Immature natural killer cell (primary cell): ENCODE data around the gene SPAG6. TPM values are rescaled to one million over a fixed set of nuclear protein-coding genes. Genes with fewer than 3 reads are reported as not detected.
A peak's percentile ranks its signal among the peaks of the same experiment; 100 is the strongest.

Experiments
- DNase-seq, 3 donors: peaks; one replicate each; pipeline ENCODE4 v3.0.0; 2022; ENCODE audit warnings: mixed read lengths in 1 of 3
- H3K27ac Mint-ChIP-seq, 6 donors: one replicate each; pipeline ENCODE4 v1.8.0; 2020; ENCODE audit warnings: mixed read lengths in 6 of 6, mild to moderate bottlenecking in 5 of 6, inconsistent platforms in 4 of 6, moderate library complexity in 3 of 6
- H3K27me3 Mint-ChIP-seq, 3 donors: one replicate each; pipeline ENCODE4 v1.8.0; 2020 to 2021; ENCODE audit warnings: low read depth in 3 of 3, mild to moderate bottlenecking in 3 of 3, mixed read lengths in 3 of 3, moderate library complexity in 3 of 3, inconsistent platforms in 1 of 3
- H3K36me3 Mint-ChIP-seq, 3 donors: one replicate each; pipeline ENCODE4 v1.8.0; 2020; ENCODE audit warnings: mixed read lengths in 3 of 3, inconsistent platforms in 2 of 3, mild to moderate bottlenecking in 2 of 3
- H3K4me1 Mint-ChIP-seq, 2 donors: one replicate each; pipeline ENCODE4 v1.8.0; 2020; ENCODE audit warnings: inconsistent platforms in 2 of 2, mild to moderate bottlenecking in 2 of 2, mixed read lengths in 2 of 2, moderate library complexity in 1 of 2
- H3K4me3 Mint-ChIP-seq, 5 donors: one replicate each; pipeline ENCODE4 v1.8.0; 2020; ENCODE audit warnings: mild to moderate bottlenecking in 5 of 5, mixed read lengths in 5 of 5, inconsistent platforms in 3 of 5, moderate library complexity in 3 of 5
- H3K9me3 Mint-ChIP-seq, 6 donors: one replicate each; pipeline ENCODE4 v1.8.0; 2020; ENCODE audit warnings: mild to moderate bottlenecking in 6 of 6, mixed read lengths in 6 of 6, inconsistent platforms in 4 of 6, moderate library complexity in 3 of 6
- polyA plus RNA-seq, 3 donors: library from polyadenylated mRNA; unstranded; fragments of 300-500 nt; fragmentation: Illumina TruSeq; gene quantifications; one replicate each; pipeline ENCODE4 v1.2.3, GENCODE V29; 2021

SPAG6 gene
- polyA plus RNA-seq, 3 donors from 2014 or later = not detected

DNA sequence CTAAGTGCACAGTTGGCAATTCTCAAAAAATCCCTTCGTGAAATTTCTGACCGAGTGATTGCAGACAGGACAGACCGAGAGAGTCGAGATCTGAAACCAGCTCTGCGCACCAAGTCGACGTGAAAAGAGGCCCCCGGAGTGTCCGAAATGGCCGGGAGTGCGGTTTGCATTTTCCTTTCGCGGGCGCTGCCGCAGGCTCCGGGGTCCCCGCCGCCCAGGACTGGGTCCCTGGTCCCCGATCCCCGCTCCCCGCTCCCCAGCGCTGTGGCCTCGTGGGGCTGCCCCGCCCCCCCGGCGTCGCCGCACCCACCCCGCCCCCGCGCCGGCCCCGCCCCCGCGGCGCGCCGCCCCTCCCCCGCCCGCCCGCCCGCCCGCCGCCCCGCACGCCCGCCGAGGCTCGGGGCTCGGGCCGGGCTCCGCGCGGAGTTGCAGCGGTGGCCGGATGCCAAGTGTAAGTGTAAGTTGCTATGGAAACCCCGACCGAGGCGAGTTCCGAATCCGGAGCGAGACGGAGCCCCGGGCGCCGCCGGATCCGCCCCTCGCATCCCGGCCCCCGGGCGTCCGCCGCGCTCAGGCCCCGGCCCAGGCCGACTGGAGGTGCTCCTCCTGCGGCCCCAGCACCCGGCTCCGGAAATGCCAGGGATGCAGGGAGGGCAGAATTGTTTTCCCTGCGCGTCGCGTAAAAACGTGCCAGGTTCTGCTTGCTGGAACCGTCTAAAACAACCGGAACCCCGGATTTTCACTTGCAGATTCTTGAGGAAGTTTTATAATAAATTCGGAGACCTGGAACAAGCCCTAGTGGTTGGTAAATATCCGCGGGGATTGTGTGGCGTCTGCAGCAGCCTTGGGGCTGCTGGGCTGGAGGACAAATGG lies 19.8 kb upstream of the SPAG6 start:
- peaks cover 16% of the 10 kb centered on the region in 3 donors for H3K36me3 Mint-ChIP-seq
- H3K4me1 Mint-ChIP-seq = peaks cover 39 to 45% of the 10 kb centered on the region in 2 donors
- H3K27ac Mint-ChIP-seq = peak overlapping the region; percentile 75 to 92 (median 84)
- peak; percentile 81 to 85 (median 84) for DNase-seq
- H3K4me3 Mint-ChIP-seq = peak overlapping the region; percentile 79 to 95 (median 91)
- no peaks in the 10 kb centered on the region for H3K9me3 Mint-ChIP-seq
- peaks cover 27 to 36% (median 34%) of the 10 kb centered on the region in 3 donors for H3K27me3 Mint-ChIP-seq

DNA sequence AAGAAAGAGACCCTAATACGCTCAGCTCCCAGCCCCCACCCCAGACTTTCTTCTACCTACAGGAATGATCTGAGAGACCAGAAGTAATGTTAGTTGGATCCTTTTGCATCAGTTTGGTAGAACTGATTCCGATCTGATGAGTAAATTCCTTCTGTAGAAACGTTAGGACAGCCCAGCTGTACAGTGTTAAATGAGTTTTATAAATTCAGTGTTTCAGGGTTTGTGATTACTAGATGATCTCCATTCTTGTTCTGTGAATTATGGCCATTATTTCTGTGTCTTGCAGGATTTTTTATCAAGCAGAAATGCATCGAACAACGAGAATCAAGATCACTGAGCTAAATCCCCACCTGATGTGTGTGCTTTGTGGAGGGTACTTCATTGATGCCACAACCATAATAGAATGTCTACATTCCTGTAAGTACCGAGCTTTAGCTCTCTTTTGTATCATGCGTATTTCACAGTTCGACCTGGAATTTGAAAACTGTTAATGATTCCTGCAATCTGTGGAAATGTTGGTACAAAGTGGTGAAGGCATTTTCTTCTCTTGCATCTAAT lies 19.1 kb upstream of the SPAG6 start:
- DNase-seq = no peak
- Mint-ChIP-seq H3K27me3 (peaks cover 25 to 34% (median 33%) of the 10 kb centered on the region in 3 donors), H3K9me3 (no peaks in the 10 kb centered on the region)

DNA sequence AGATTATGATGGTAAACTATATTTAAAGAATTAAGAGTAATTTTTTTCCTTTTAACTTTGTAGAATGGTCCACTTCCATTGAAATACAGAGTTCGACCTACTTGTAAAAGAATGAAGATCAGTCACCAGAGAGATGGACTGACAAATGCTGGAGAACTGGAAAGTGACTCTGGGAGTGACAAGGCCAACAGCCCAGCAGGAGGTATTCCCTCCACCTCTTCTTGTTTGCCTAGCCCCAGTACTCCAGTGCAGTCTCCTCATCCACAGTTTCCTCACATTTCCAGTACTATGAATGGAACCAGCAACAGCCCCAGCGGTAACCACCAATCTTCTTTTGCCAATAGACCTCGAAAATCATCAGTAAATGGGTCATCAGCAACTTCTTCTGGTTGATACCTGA lies 16.1 kb upstream of the SPAG6 start:
- Mint-ChIP-seq H3K27ac (no peak overlapping the region), H3K36me3 (peaks cover 16 to 19% (median 16%) of the 10 kb centered on the region in 3 donors), H3K27me3 (peaks cover 20 to 38% (median 20%) of the 10 kb centered on the region in 3 donors), H3K4me3 (no peak overlapping the region), H3K9me3 (peaks cover 0 to 2% (median 0%) of the 10 kb centered on the region in 6 donors), H3K4me1 (peaks cover 39 to 45% of the 10 kb centered on the region in 2 donors)
- DNase-seq = no peak

More for the DNA sequence above, 19.1 kb upstream of the SPAG6 start:
- peak overlapping the region; percentile 71 to 85 (median 79) for H3K4me3 Mint-ChIP-seq
- peaks cover 16% of the 10 kb centered on the region in 3 donors for H3K36me3 Mint-ChIP-seq
- H3K4me1 Mint-ChIP-seq = peaks cover 39 to 45% of the 10 kb centered on the region in 2 donors
- peak overlapping the region; percentile 69 to 91 (median 80) for H3K27ac Mint-ChIP-seq

DNA sequence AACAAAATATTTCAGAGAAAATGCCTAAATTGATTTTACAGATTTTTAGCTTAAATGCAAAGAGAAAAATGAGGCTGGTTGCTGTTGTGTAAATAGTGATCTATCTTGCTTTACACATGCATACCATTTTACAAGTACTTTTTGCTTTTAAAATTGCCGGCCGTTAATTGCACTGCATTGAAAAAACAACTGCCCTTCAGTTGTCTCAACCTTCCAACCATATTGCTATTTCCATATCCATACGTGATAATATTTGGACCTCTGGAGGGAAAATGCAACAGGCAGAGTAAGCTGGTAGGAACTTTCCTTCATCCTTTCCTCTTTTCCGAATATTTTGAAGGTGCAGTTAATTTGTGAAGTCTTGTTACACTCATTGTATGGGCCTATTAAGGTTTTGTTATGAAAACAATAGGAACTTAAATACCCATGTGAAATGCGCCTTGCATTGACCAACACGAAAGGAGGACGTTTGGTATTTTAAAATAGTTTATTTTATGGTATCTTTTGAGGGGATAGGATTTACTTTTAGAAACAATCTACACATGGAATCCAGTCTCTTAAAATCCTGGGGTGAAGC lies 13.1 kb upstream of the SPAG6 start:
- Mint-ChIP-seq H3K27me3 (peaks cover 15 to 40% (median 18%) of the 10 kb centered on the region in 3 donors), H3K9me3 (peaks cover 0 to 2% (median 0%) of the 10 kb centered on the region in 6 donors), H3K36me3 (peaks cover 16 to 19% (median 16%) of the 10 kb centered on the region in 3 donors), H3K4me1 (peaks cover 31 to 39% of the 10 kb centered on the region in 2 donors), H3K4me3 (peak overlapping the region; percentile 73 to 89 (median 84)), H3K27ac (peak overlapping the region; percentile 16 to 94 (median 86))
- no peak for DNase-seq

DNA sequence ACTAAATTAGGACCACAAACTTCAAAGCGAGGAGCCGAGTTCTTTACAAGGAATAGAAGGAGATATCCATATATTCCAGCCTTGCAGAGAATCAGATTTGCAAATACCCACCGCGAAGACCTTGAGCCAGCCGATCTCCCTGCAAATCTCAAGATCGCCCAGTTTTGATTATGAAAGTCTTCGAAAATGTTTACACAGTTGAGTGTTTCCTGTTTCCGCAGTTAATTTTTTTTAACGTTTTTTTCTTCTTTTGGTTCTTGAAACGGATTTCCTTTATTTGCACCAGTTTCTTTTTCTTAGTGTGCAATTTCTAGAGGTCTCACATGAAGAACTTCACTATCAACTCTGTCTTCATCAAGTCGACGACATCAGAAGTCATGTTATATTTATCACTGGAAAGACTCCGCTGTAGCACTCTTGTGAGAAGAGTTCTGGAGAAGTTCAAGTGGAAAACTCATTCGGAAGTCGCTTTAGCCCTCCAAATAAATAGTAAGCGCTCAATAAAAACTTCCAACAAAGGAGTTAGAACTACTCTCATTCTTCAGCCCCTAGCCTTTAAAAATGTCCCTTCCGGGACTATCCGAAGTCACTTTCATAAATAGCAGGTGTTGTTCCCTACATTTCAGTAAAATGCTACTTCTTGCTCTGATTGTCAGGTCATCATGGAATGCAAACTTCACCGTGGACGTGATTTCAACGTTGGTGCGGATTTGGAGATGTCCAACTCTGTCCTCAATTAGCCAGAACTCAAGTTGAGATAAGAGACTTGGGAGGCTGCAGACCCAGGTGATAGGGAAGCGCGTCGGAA lies 11.9 kb upstream of the SPAG6 start:
- Mint-ChIP-seq H3K36me3 (peaks cover 9 to 13% (median 9%) of the 10 kb centered on the region in 3 donors), H3K4me3 (peak overlapping the region; percentile 73 to 89 (median 84)), H3K4me1 (peaks cover 34 to 44% of the 10 kb centered on the region in 2 donors), H3K9me3 (peaks cover 0 to 2% (median 0%) of the 10 kb centered on the region in 6 donors), H3K27ac (peak overlapping the region; percentile 85 to 94 (median 86)), H3K27me3 (peaks cover 26 to 52% (median 27%) of the 10 kb centered on the region in 3 donors)
- DNase-seq = peak; percentile 59 to 70 (median 62)

DNA sequence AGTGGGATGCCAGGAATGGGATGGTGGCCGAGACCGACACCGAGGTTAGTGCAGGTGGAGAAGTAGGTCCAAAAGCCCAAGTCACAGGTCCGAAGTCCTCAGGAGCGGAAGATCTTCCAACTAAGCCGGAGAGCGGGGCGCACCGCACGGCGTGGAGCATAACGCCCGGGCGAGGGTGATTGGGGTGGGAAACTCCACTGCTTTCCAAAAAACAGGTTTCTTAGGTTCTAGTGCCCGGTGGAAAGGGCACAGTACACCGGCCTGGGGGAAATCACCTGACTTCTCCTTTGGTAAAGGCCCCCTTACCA lies 11.4 kb upstream of the SPAG6 start:
- Mint-ChIP-seq H3K9me3 (peaks cover 0 to 2% (median 0%) of the 10 kb centered on the region in 6 donors), H3K4me3 (peak overlapping the region; percentile 73 to 89 (median 84)), H3K36me3 (peaks cover 9 to 13% (median 9%) of the 10 kb centered on the region in 3 donors), H3K27ac (peak overlapping the region; percentile 85 to 94 (median 86)), H3K4me1 (peaks cover 34 to 44% of the 10 kb centered on the region in 2 donors), H3K27me3 (peaks cover 31 to 58% (median 32%) of the 10 kb centered on the region in 3 donors)
- DNase-seq = no peak

DNA sequence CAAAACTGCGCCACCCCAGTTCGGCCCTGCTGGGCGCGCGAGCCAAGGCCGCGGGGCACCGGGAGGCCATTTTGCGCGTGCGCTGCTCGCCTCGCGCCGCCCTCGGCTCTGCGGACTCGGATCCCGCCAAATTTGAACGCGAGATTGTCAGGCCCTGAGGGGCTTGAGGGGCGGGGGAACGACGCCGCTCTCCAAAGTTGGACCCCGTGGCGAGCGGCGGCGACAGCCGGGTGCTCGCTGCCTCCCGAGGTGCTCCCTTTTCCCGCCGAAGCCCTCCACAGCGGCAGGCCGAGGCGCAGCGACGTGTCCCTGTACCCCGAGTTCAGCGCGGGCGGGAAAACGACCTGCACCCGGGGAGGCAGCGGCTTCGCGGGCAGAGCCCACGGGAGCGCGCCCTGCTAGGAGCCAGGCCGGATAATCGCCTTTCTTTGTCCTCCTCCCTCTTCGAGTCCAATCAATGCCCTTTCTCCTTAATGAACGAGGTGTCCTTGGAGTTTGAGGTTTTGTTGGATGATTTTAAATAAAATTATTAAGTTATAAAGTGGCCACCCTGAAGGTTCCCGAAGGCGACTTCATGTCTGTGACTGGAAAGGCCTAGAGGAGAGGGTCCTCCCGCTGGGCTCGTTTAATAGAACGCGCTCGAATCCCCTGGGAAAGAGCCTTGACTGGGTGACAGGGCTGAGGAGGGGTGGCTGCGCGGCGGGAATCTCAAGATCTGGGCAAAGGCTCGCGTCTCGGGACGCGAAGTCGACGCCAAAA lies 10.7 kb upstream of the SPAG6 start:
- H3K36me3 Mint-ChIP-seq = peaks cover 3 to 7% (median 4%) of the 10 kb centered on the region in 3 donors
- no peak for DNase-seq
- H3K4me3 Mint-ChIP-seq = peak overlapping the region; percentile 87 to 93 (median 89)
- H3K9me3 Mint-ChIP-seq = peaks cover 0 to 2% (median 0%) of the 10 kb centered on the region in 6 donors
- peak overlapping the region in 5 of 6 donors; percentile 85 to 96 (median 94) for H3K27ac Mint-ChIP-seq
- peaks cover 32 to 64% (median 39%) of the 10 kb centered on the region in 3 donors for H3K27me3 Mint-ChIP-seq
- H3K4me1 Mint-ChIP-seq = peaks cover 34 to 44% of the 10 kb centered on the region in 2 donors

DNA sequence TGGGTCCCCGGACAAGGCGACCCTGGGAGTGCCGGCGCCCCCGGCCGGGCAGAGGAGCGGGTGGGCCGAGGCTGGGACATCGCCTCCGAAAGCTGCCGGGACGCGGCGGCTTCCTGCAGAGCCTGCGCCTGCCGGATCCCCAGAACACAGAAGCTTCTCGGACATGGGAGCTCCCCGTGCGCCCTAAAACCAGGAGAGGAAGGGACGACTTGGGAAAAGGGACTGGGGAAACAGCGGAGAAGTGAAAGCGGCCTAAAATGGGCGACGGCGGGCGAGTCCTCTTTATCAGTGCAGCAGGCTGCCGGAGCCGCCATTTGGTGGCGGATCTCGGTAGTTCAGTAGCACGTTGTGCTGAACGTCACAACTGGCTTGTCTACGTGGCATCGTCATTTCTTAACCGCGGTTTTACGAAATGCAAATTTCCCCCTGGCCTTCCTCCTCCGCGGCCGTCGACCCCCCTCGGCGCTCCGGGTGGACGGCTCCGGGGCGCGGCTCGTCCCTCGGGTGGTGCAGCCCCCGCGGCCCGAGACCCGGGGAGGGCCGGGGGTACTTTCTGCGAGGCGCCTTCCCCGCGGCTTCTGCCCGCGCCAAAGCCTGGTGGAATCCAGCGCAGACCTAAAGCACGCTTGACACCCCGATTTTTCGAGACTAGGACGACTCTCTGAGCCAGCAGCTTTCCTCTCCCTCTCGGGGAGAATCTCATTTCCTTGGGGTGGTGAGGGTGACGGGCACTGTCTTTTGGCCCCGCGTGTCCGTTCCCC lies 9.9 kb upstream of the SPAG6 start:
- peak overlapping the region; percentile 87 to 93 (median 89) for H3K4me3 Mint-ChIP-seq

DNA sequence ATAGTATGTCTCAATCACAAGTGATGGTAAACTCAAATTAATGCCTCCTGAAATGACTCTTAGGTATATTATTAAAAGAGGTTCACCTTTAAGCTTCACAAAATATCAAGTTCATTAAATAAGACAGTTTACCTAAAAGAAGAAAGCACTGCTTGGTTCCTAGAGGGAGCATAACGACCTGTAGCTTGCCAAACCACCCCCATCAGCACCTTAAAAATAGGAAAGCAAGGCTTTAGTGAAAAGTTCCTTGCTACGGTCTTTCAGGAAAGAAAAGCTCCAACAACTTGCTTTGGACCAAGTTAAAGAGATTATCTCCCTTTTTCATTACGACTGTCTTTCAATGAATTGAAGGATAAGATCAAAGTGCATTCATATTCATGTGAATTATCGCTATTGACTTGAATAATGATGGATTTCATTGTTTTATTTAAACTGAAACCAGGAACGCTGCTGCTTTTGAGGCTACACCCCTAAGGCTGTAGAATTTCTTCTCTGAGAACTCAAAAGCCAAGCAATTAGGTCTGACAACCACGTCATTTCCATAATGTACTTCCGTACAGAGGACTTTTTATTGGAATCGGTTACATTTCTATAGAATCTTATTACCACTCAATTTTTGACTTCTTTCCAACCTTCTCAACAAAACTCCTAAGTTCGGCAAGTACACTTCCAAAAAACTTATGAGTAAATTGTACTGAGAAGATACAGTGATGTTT lies 7.0 kb upstream of the SPAG6 start:
- H3K36me3 Mint-ChIP-seq = no peaks in the 10 kb centered on the region
- peaks cover 0 to 2% (median 0%) of the 10 kb centered on the region in 6 donors for H3K9me3 Mint-ChIP-seq
- peaks cover 31 to 48% of the 10 kb centered on the region in 2 donors for H3K4me1 Mint-ChIP-seq
- DNase-seq = no peak
- H3K4me3 Mint-ChIP-seq = peak overlapping the region in 1 of 5 donors; percentile 33
- H3K27ac Mint-ChIP-seq = no peak overlapping the region
- peaks cover 47 to 78% (median 67%) of the 10 kb centered on the region in 3 donors for H3K27me3 Mint-ChIP-seq

More for the DNA sequence above, 9.9 kb upstream of the SPAG6 start:
- Mint-ChIP-seq H3K27ac (peak overlapping the region; percentile 51 to 96 (median 94)), H3K4me1 (peaks cover 40 to 52% of the 10 kb centered on the region in 2 donors), H3K36me3 (peaks cover 0 to 3% (median 0%) of the 10 kb centered on the region in 3 donors), H3K9me3 (peaks cover 0 to 2% (median 0%) of the 10 kb centered on the region in 6 donors), H3K27me3 (peaks cover 39 to 72% (median 46%) of the 10 kb centered on the region in 3 donors)
- DNase-seq = peak; percentile 79 to 82 (median 82)

DNA sequence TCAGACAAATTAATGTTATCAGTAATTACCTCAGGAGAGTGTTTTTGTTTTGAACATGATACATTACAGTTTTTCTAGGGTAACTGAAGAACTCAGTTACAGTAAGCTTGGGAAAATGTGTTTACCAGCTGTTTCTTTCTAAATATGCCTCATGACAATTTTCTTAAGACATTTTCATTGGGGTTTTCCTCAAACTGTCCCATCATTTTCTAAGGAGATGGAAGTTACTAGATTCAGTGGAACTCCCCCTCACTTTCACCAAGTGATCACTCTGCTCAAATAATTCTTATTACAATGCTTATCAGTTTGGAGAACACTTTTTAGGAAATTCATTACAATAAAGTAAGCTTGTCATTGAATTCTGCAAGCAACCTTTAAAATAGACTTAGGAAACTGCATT lies 6.4 kb upstream of the SPAG6 start:
- Mint-ChIP-seq H3K4me3 (peak overlapping the region in 1 of 5 donors; percentile 33), H3K27ac (peak overlapping the region in 1 of 6 donors; percentile 89), H3K36me3 (no peaks in the 10 kb centered on the region), H3K4me1 (peaks cover 25 to 42% of the 10 kb centered on the region in 2 donors), H3K27me3 (peaks cover 47 to 78% (median 72%) of the 10 kb centered on the region in 3 donors), H3K9me3 (peaks cover 0 to 3% (median 0%) of the 10 kb centered on the region in 6 donors)
- no peak for DNase-seq

DNA sequence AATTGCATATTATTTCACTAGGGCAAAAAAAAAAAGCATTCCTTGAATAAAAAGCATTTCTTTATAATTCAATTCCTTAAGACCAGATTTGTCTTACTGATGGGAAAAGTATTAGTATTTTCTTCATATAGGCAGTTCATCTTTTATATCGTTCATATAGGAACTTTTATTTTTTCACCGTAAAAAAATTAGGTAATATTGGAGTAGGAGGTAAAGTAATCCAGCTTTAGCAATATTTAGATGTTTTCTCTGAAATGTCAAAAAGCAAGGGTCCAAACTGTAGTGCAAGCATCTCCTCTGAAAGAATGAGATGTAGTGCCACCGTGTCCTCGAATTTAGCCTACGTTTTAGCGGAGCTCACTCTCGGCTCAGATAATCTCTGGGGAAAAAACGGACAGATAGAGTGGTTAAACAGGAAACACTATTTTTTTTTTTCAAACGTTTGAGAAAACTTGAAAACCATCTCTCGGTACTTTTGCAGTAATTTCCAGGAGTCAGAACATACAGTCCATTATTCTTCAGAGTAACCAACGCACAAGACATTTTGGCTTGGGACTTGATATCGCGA lies 5.5 kb upstream of the SPAG6 start:
- Mint-ChIP-seq H3K4me1 (peaks cover 29 to 47% of the 10 kb centered on the region in 2 donors), H3K27me3 (peaks cover 56 to 82% (median 80%) of the 10 kb centered on the region in 3 donors), H3K4me3 (peak overlapping the region; percentile 83 to 93 (median 91))

More for the DNA sequence above, 5.5 kb upstream of the SPAG6 start:
- Mint-ChIP-seq H3K36me3 (peaks cover 0 to 5% (median 0%) of the 10 kb centered on the region in 3 donors), H3K9me3 (peaks cover 0 to 9% (median 0%) of the 10 kb centered on the region in 6 donors), H3K27ac (peak overlapping the region; percentile 81 to 92 (median 88))
- DNase-seq = no peak
